Pancreas (tissue), 10 donors: Measurements from ENCODE around the gene IFITM5. TPM values are rescaled to one million over a fixed set of nuclear protein-coding genes. Genes with fewer than 3 reads are reported as not detected.
A peak's percentile ranks its signal among the peaks of the same experiment; 100 is the strongest.

Experiments
- ATAC-seq, 4 donors: fragments of 200-7000 bp; cut with Tn5 transposase; one replicate each; pipeline versions ENCODE4 v1.8.0 to v1.9.1; 2020; ENCODE audit warnings: mild to moderate bottlenecking in 4 of 4, moderate library complexity in 4 of 4
- DNase-seq, 6 donors: peaks; one replicate each; pipeline ENCODE4 v3.0.0-alpha.2; 2020
- FAIRE-seq: peaks from 2 replicates; lab custom pipeline; 2012; peaks lifted over from hg19 to GRCh38; lab: Jason Lieb, UNC
- H3K27ac ChIP-seq, 4 donors: fragments of 200-600 bp; sonication (generic); 1 replicate in 3 of 4; 2 replicates in 1 of 4; pipeline versions ENCODE4 v1.5.0 to v1.8.0; 2020
- H3K27me3 ChIP-seq, 4 donors: fragments of 200-600 bp; one replicate each; pipeline ENCODE4 v1.8.0; 2021
- H3K36me3 ChIP-seq, 3 donors: fragments of 200-600 bp; sonication (generic) in 1 of 3; one replicate each; pipeline versions ENCODE4 v1.5.0 to v1.8.0; 2020 to 2021
- H3K4me1 ChIP-seq, 3 donors: fragments of 200-600 bp; one replicate each; pipeline ENCODE4 v1.8.0; 2021
- H3K4me3 ChIP-seq, 4 donors: fragments of 200-600 bp; sonication (generic) in 2 of 4; one replicate each; pipeline versions ENCODE4 v1.5.0 to v1.8.0; 2020 to 2021
- H3K9me3 ChIP-seq, 4 donors: fragments of 200-600 bp; one replicate each; pipeline ENCODE4 v1.8.0; 2021
- CTCF ChIP-seq, 4 donors: fragments of 200-600 bp; sonication (generic) in 3 of 4; IDR thresholded peaks; one replicate each; pipeline versions ENCODE4 v1.5.0 to v1.8.0; 2021; ENCODE audit warnings: antibody characterized with exemption in 4 of 4
- WGBS, 2 donors: extraction: QIAGEN DNeasy Blood & Tissue Kit; methylation state at CpG; one replicate each; pipeline ENCODE4 v1.1.7; 2013; 5-methylcytosine and 5-hydroxymethylcytosine counted together
- intact Hi-C, 3 donors: fragments of 100-400 bp; cut with DNase I; formaldehyde crosslinking; loops; one replicate each; pipeline versions ENCODE4 v1.11.1 to v1.14.2; 2022
- polyA plus RNA-seq, 2 donors: library from polyadenylated mRNA; stranded (reverse); fragments of 200-250 nt; gene quantifications; one replicate each; pipeline ENCODE4 v1.2.3, GENCODE V29; 2013
- total RNA-seq, 6 donors: library from RNA; stranded (reverse); fragmentation: NEBNext Ultra II Directional in 4 of 6; extraction: Animal tissue kit (Norgen Biotek cat#: 25700) in 4 of 6; gene quantifications; one replicate each; pipeline versions ENCODE4 v1.2.1 to v1.2.4, GENCODE V29; 2021 to 2023
- donor health status: healthy with polysubstance abuse.
- donor health status: DM: no; HTN: no; CAD: no; lungs with moderate emphysema.
- donor health status: DM: no; HTN: no; CAD: no.
- donor health status: control.
- donor health status: control.
- donor health status: Bipolar disorder and iron deficiency.
- donor health status: DM: yes; HTN: yes; CAD: no.
- donor health status: DM: no; HTN: no; CAD: no.
- donor health status: DM: no; HTN: no; CAD: no.
- donor health status: DM: yes; HTN: yes; CAD: no.

The IFITM5 gene
- total and polyA plus RNA-seq, 8 donors, result 0.56 to 1.2 TPM; not detected in 6

DNA sequence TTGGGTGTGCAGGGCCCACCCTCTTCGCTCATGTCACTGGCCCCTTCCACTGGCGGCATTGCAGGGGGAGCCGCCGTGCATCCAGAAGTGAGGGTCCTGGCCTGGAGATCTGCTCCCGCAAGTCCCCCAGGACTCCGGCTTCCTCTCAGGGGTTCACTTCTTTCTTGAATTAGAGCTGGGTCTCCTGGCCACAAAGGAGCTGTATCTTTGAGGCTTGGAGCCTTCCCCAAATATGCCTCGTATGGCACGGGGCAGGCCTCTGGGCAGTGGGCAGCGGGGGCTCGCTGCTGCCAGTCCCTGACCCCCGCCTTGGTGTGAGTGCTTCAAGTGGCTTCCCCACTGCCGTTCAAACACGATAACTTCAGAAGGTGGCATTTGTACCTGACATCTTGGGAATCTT, 28.7 kb upstream of the IFITM5 start:
- ATAC-seq (no peak), FAIRE-seq (no peak), DNase-seq (no peak)
- no peak overlapping the region for H3K4me3 ChIP-seq
- WGBS, 2 donors, result 90 to 97% methylated on average over 13 of the region's 13 CpGs
- no peaks in the 10 kb centered on the region for H3K36me3 ChIP-seq
- H3K27me3 ChIP-seq, result no peaks in the 10 kb centered on the region
- TF ChIP-seq CTCF (IDR thresholded peaks at IDR 0.05), result no peak
- intact Hi-C loops, result no loop called here
- H3K27ac ChIP-seq, result no peak overlapping the region
- no peaks in the 10 kb centered on the region for H3K9me3 ChIP-seq
- H3K4me1 ChIP-seq, result peaks cover 0 to 15% (median 7%) of the 10 kb centered on the region in 3 donors

DNA sequence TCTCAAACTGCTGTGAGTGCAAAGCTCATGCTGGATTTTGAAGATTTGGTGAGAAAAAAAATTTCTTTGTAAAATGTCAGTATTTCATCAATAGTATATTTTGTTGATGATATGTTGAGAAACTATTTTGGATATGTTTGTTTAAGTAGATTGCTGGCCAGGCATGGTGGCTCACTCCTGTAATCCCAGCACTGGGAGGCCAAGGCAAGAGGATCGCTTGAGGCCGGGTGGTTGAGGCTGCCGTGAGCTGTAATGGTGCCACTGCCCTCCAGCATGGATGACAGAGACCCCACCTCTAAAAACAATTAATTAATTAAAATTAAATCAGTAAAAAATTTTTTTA, 28.2 kb upstream of the IFITM5 start:
- Histone ChIP-seq H3K27me3 (no peaks in the 10 kb centered on the region), H3K27ac (peak overlapping the region; percentile 31 to 80 (median 70)), H3K9me3 (no peaks in the 10 kb centered on the region), H3K4me3 (no peak overlapping the region), H3K36me3 (no peaks in the 10 kb centered on the region), H3K4me1 (peaks cover 0 to 15% (median 7%) of the 10 kb centered on the region in 3 donors)
- TF ChIP-seq CTCF (IDR thresholded peaks at IDR 0.05), result no peak
- intact Hi-C loops, result no loop called here
- no peak for DNase-seq
- FAIRE-seq, result no peak
- peak in 1 of 4 donors; percentile 11 for ATAC-seq
- 95 to 96% methylated on average over 3 of the region's 3 CpGs for WGBS, 2 donors

GRCh38 chr11:326842-327580, 27.7 kb upstream of the IFITM5 start:
- no peak for FAIRE-seq

GRCh38 chr11:326592-326841, 27.2 kb upstream of the IFITM5 start:
- WGBS, 2 donors, result 72 to 79% methylated on average over 6 of the region's 6 CpGs
- intact Hi-C loops, result no loop called here

More at GRCh38 chr11:326842-327580, 27.7 kb upstream of the IFITM5 start:
- Histone ChIP-seq H3K4me1 (peaks cover 0 to 15% (median 7%) of the 10 kb centered on the region in 3 donors), H3K4me3 (no peak overlapping the region), H3K36me3 (no peaks in the 10 kb centered on the region), H3K9me3 (no peaks in the 10 kb centered on the region), H3K27ac (peak overlapping the region; percentile 31 to 80 (median 70)), H3K27me3 (no peaks in the 10 kb centered on the region)
- intact Hi-C loops, result no loop called here
- peak in 5 of 6 donors; percentile 58 to 81 (median 70) for DNase-seq
- peak; percentile 54 to 80 (median 72) for ATAC-seq
- 29 to 31% methylated on average over 19 of the region's 19 CpGs for WGBS, 2 donors
- no peak for TF ChIP-seq CTCF (IDR thresholded peaks at IDR 0.05)

More at GRCh38 chr11:326592-326841, 27.2 kb upstream of the IFITM5 start:
- no peaks in the 10 kb centered on the region for H3K9me3 ChIP-seq
- DNase-seq (no peak), ATAC-seq (peak in 2 of 4 donors; percentile 8 to 17), FAIRE-seq (no peak)
- H3K4me1 ChIP-seq, result peaks cover 0 to 15% (median 7%) of the 10 kb centered on the region in 3 donors
- peak overlapping the region; percentile 13 to 80 (median 70) for H3K27ac ChIP-seq
- no peaks in the 10 kb centered on the region for H3K27me3 ChIP-seq
- H3K4me3 ChIP-seq, result no peak overlapping the region
- no peaks in the 10 kb centered on the region for H3K36me3 ChIP-seq
- TF ChIP-seq CTCF (IDR thresholded peaks at IDR 0.05), result no peak
